SU-DHL-6 (cell line): Measurements from ENCODE around the gene OR9G4.

Experiments
- CTCF ChIP-seq: fragments of 200-600 bp; sonication (generic); IDR thresholded peaks from one replicate; pipeline ENCODE4 v1.5.1; 2017; ENCODE audit warnings: antibody characterized with exemption, mild to moderate bottlenecking, low read length, moderate library complexity; ENCODE audit not compliant: insufficient read depth, poor library complexity, severe bottlenecking
- EZH2phosphoT487 ChIP-seq: fragments of 200-600 bp; sonication (generic), shearing (Covaris generic); conservative IDR thresholded peaks from 2 replicates; pipeline ENCODE4 v1.6.1; 2018; ENCODE audit warnings: mild to moderate bottlenecking, antibody characterized with exemption, low read length, moderate library complexity, mixed read lengths

DNA sequence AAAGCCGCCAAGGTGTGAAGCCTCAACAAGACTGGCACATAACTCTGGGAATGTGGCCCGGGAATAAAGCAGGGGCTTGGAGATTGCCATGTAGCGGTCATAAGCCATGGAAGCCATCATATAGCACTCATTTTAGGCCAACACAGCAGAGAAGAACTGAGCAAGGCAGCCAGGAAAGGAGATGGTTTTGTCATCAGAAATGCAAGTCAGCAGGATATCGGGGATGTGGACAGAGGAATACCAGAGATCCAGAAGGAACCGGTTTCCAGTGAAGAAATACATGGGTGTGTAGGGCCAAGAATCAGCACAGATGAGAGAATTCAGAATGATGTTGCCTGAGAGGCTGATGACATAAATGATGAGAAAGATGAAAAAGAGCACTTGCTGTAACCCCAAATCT is 3.0 kb upstream of the OR9G4 start:
- TF ChIP-seq CTCF (no peak), EZH2phosphoT487 (no peak)
